ENCODE measurements around the gene CLIP4.

CLIP4 gene

GRCh38 chr2:29222381-29223179, 107.4 kb downstream of the CLIP4 start:
- no peak for TF ChIP-seq CTCF (IDR thresholded peaks at IDR 0.05; ENCODE audit: low read length, missing control alignments)
- no peak for DNase-seq (ENCODE audit: low read depth)

GRCh38 chr2:29223257-29223656, 108.0 kb downstream of the CLIP4 start:
- TF ChIP-seq CTCF (IDR thresholded peaks at IDR 0.05; ENCODE audit: low read length, missing control alignments) = no peak
- no peak overlapping the region for H3K4me3 ChIP-seq (replicated peaks; ENCODE audit: low read depth, low read length)
- DNase-seq (ENCODE audit: low read depth) = no peak

More at GRCh38 chr2:29222381-29223179, 107.4 kb downstream of the CLIP4 start:
- no peak overlapping the region for H3K4me3 ChIP-seq (replicated peaks; ENCODE audit: low read depth, low read length)

- DNase-seq (ENCODE audit: low read depth) = peak; percentile 66
- no peak for TF ChIP-seq CTCF (IDR thresholded peaks at IDR 0.05; ENCODE audit: low read length, missing control alignments)
- H3K4me3 ChIP-seq (replicated peaks; ENCODE audit: low read depth, low read length) = no peak overlapping the region
Measured at GRCh38 chr2:29223851-29224692, 108.9 kb downstream of the CLIP4 start.

GRCh38 chr2:29224693-29225551, 109.7 kb downstream of the CLIP4 start:
- no peak overlapping the region for H3K4me3 ChIP-seq (replicated peaks; ENCODE audit: low read depth, low read length)
- TF ChIP-seq CTCF (IDR thresholded peaks at IDR 0.05; ENCODE audit: low read length, missing control alignments) = no peak
- DNase-seq (ENCODE audit: low read depth) = no peak

GRCh38 chr2:29225814-29226213, 110.6 kb downstream of the CLIP4 start:
- TF ChIP-seq CTCF (IDR thresholded peaks at IDR 0.05; ENCODE audit: low read length, missing control alignments) = no peak
- DNase-seq (ENCODE audit: low read depth) = no peak

GRCh38 chr2:29226375-29226774, 111.2 kb downstream of the CLIP4 start:
- no peak for TF ChIP-seq CTCF (IDR thresholded peaks at IDR 0.05; ENCODE audit: low read length, missing control alignments)
- H3K4me3 ChIP-seq (replicated peaks; ENCODE audit: low read depth, low read length) = no peak overlapping the region
- DNase-seq (ENCODE audit: low read depth) = no peak

More at GRCh38 chr2:29225814-29226213, 110.6 kb downstream of the CLIP4 start:
- no peak overlapping the region for H3K4me3 ChIP-seq (replicated peaks; ENCODE audit: low read depth, low read length)

All from fibroblast of pulmonary artery (primary cell).